Stomach (tissue), 9 donors: Measurements from ENCODE around the gene RBMX2. TPM values are rescaled to one million over a fixed set of nuclear protein-coding genes. Genes with fewer than 3 reads are reported as not detected.

Experiments used
- DNase-seq, 2 donors: peaks; one replicate each; pipeline versions ENCODE4 v3.0.0 to v3.0.0-alpha.2; 2013 to 2019
- H3K27ac ChIP-seq, 5 donors: fragments of 200-600 bp in 4 of 5; sonication (generic) in 4 of 5; one replicate each; pipeline ENCODE4 v1.5.1; 2013 to 2019; ENCODE audit warnings: mild to moderate bottlenecking in 1 of 5, moderate library complexity in 1 of 5
- H3K27me3 ChIP-seq, 3 donors: fragments of 200-600 bp; sonication (generic); one replicate each; pipeline ENCODE4 v1.5.1; 2017 to 2019; ENCODE audit warnings: mixed run types in 1 of 3
- H3K36me3 ChIP-seq, 4 donors: fragments of 200-600 bp; sonication (generic); 1 replicate in 3 of 4; 2 replicates in 1 of 4; pipeline ENCODE4 v1.5.1; 2016 to 2019
- H3K4me1 ChIP-seq, 4 donors: fragments of 200-600 bp; sonication (generic); one replicate each; pipeline ENCODE4 v1.5.1; 2016 to 2019
- H3K4me3 ChIP-seq, 4 donors: fragments of 200-600 bp; sonication (generic) in 3 of 4; one replicate each; pipeline ENCODE4 v1.5.1; 2016 to 2019; ENCODE audit warnings: mild to moderate bottlenecking in 1 of 4
- H3K9me3 ChIP-seq, 4 donors: fragments of 200-600 bp; sonication (generic); one replicate each; pipeline ENCODE4 v1.5.1; 2016 to 2019
- CTCF ChIP-seq, 7 experiments: fragments of 450-650 bp in 4 of 7; fragments of 200-600 bp in 3 of 7; sonication (generic) in 3 of 7; IDR thresholded peaks; one replicate each; pipeline ENCODE4 v1.5.1; 2016 to 2019; ENCODE audit warnings: antibody characterized with exemption in 7 of 7, control low read depth in 2 of 7, mild to moderate bottlenecking in 1 of 7
- EP300 ChIP-seq: sonication (generic); formaldehyde crosslinking; IDR thresholded peaks from one replicate; pipeline ENCODE4 v1.6.1; 2017; ENCODE audit warnings: antibody characterized with exemption
- POLR2A ChIP-seq, 4 donors: fragments of 450-650 bp; IDR thresholded peaks; one replicate each; pipeline ENCODE4 v1.6.1; 2016; ENCODE audit warnings: antibody characterized with exemption in 4 of 4, control low read depth in 2 of 4, mild to moderate bottlenecking in 1 of 4, moderate library complexity in 1 of 4
- POLR2AphosphoS5 ChIP-seq, 3 donors: sonication (generic); formaldehyde crosslinking; IDR thresholded peaks; one replicate each; pipeline ENCODE4 v1.6.1; 2016; ENCODE audit warnings: antibody characterized with exemption in 3 of 3
- WGBS, 5 donors: extraction: QIAGEN DNeasy Blood & Tissue Kit in 3 of 5; methylation state at CpG; one replicate each; pipeline versions ENCODE4 v1.1.5 to v1.1.7; 2013 to 2018; 5-methylcytosine and 5-hydroxymethylcytosine counted together
- intact Hi-C: fragments of 100-400 bp; cut with DNase I; formaldehyde crosslinking; loops from one replicate; pipeline ENCODE4 v1.15.1; 2023; ENCODE audit warnings: low total_unique reads
- polyA plus RNA-seq, 3 donors: library from polyadenylated mRNA; stranded (reverse); fragments of 200-250 nt; gene quantifications; one replicate each; pipeline ENCODE4 v1.2.3, GENCODE V29; 2013
- total RNA-seq, 5 donors: library from RNA; depleted of rRNA; stranded (reverse); fragments of >200 nt; gene quantifications; one replicate each; pipeline versions ENCODE4 v1.1.0 to v1.2.3, GENCODE V29; 2014 to 2016
- donor health status: healthy with polysubstance abuse.
- donor health status: Bipolar disorder and iron deficiency.
- donor health status: healthy.

RBMX2 gene
- total and polyA plus RNA-seq, 8 donors, result 4.5 to 131 (median 25.3) TPM; not detected in 1

DNA sequence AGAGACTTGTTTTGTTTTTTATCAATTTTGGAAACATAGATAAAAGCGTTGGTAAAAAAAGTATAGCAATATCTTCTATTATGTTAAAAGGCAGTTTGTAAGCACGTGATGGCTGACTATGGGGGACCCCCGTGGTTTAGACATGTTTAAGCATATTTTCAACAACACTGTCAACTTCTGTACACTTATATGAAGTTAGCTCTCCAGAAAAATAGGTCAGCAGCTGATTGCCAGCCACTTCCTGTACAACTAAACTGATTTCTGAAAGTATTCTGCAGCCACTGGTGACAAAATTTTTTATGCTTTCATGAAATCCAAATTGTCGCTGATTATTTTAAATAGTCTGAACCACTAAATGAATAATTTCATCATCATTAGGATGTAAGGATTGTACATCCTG, 45.2 kb downstream of the RBMX2 start:
- intact Hi-C loops, result no loop called here
- DNase-seq, result no peak
- no peak for TF ChIP-seq CTCF (IDR thresholded peaks at IDR 0.05)
- TF ChIP-seq EP300, result no peak
- TF ChIP-seq POLR2AphosphoS5 (IDR thresholded peaks at IDR 0.05), result no peak
- TF ChIP-seq POLR2A (IDR thresholded peaks at IDR 0.05), result no peak
- H3K36me3 ChIP-seq, result no peaks in the 10 kb centered on the region
- no peak overlapping the region for H3K27ac ChIP-seq
- WGBS, 5 donors, result 43 to 58% (median 54%) methylated on average over 4 of the region's 4 CpGs
- no peak overlapping the region for H3K4me3 ChIP-seq
- no peaks in the 10 kb centered on the region for H3K27me3 ChIP-seq
- peaks cover 0 to 5% (median 0%) of the 10 kb centered on the region in 4 donors for H3K9me3 ChIP-seq
- H3K4me1 ChIP-seq, result no peaks in the 10 kb centered on the region

Other genes with a start within 250 kb of the RBMX2 start
- 10 to 100 TPM in 4 of 5 donors, 1 to 10 TPM in 1; 2.9 to 29.6 (median 22.0) TPM for gene AIFM1, start 236.1 kb upstream of the RBMX2 start, total RNA-seq
- 10 to 100 TPM; 24.7 to 33.5 (median 31.5) TPM for gene AIFM1, start 236.1 kb upstream of the RBMX2 start, polyA plus RNA-seq
- 1 to 10 TPM in 1 of 5 donors, not detected in 4; 1.7 TPM for gene RAB33A, start 230.0 kb upstream of the RBMX2 start, total RNA-seq
- gene RAB33A, start 230.0 kb upstream of the RBMX2 start, polyA plus RNA-seq, result 1 to 10 TPM in 1 of 3 donors, under 1 TPM in 2; 0.75 to 1.1 (median 0.75) TPM
- gene ZNF280C, start 133.1 kb upstream of the RBMX2 start, total RNA-seq, result 10 to 100 TPM in 2 of 5 donors, 1 to 10 TPM in 3; 1.2 to 17.5 (median 5.7) TPM
- gene ZNF280C, start 133.1 kb upstream of the RBMX2 start, polyA plus RNA-seq, result 1 to 10 TPM in 1 of 3 donors, under 1 TPM in 2; 0.61 to 1.1 (median 0.81) TPM
- gene SLC25A14, start 62.1 kb upstream of the RBMX2 start, total RNA-seq, result 10 to 100 TPM in 2 of 5 donors, 1 to 10 TPM in 3; 1.2 to 19.3 (median 1.8) TPM
- 10 to 100 TPM in 2 of 3 donors, 1 to 10 TPM in 1; 7.4 to 14.6 (median 11.2) TPM for gene SLC25A14, start 62.1 kb upstream of the RBMX2 start, polyA plus RNA-seq
- under 1 TPM in 1 of 5 donors, not detected in 4; 0.55 TPM for gene GPR119, start 16.3 kb upstream of the RBMX2 start, total RNA-seq
- gene GPR119, start 16.3 kb upstream of the RBMX2 start, polyA plus RNA-seq, result not detected